B cell (primary cell): ENCODE measurements around the gene B4GALT1. TPM values are rescaled to one million over a fixed set of nuclear protein-coding genes. Genes with fewer than 3 reads are reported as not detected.

Experiments
- ATAC-seq: fragments of 200-7000 bp; cut with Tn5 transposase; one replicate; pipeline ENCODE4 v1.10.0; 2021; ENCODE audit warnings: low read depth, mild to moderate bottlenecking, moderate number of reproducible peaks, moderate library complexity
- CTCF ChIA-PET: fragments of 350-600 bp; sonication (Branson Sonifier 250); formaldehyde crosslinking; loops from one replicate; lab custom pipeline; 2021; ENCODE audit warnings: antibody characterized with exemption, inconsistent platforms; lab: Charles Lee
- POLR2A ChIA-PET: fragments of 350-600 bp; sonication (Branson Sonifier 250); formaldehyde crosslinking; loops from one replicate; lab custom pipeline; 2021; ENCODE audit warnings: antibody characterized with exemption; lab: Charles Lee
- DNase-seq: peaks from one replicate; pipeline ENCODE4 v3.0.0; 2013
- H2AFZ ChIP-seq: 2 replicates; pipeline ENCODE4 v1.6.1; 2012; ENCODE audit warnings: mild to moderate bottlenecking, low read depth, low read length; ENCODE audit not compliant: insufficient read depth, poor library complexity, severe bottlenecking
- H3K27ac ChIP-seq, 2 donors: 1 replicate in 1 of 2; 2 replicates in 1 of 2; pipeline ENCODE4 v1.5.1; 2012 to 2013; ENCODE audit warnings: low read length in 2 of 2, mild to moderate bottlenecking in 2 of 2, moderate library complexity in 1 of 2
- H3K27me3 ChIP-seq, 4 experiments: fragments of 200-600 bp in 1 of 4; sonication (generic) in 1 of 4; replicated peaks in 1 of 4; 1 replicate in 2 of 4; 2 replicates in 2 of 4; pipeline versions ENCODE4 v1.6.1 to v1.7.0; 2013 to 2016; ENCODE audit warnings: low read length in 3 of 4, mild to moderate bottlenecking in 2 of 4, mixed read lengths in 1 of 4, moderate library complexity in 1 of 4; ENCODE audit not compliant: insufficient read depth in 4 of 4, control insufficient read depth in 3 of 4; ENCODE audit errors: control extremely low read depth in 1 of 4
- H3K36me3 ChIP-seq, 2 experiments: replicated peaks in 1 of 2; 1 replicate in 1 of 2; 2 replicates in 1 of 2; pipeline versions ENCODE4 v1.6.1 to v1.7.1; 2013; ENCODE audit warnings: low read length in 1 of 2; ENCODE audit not compliant: insufficient read depth in 2 of 2, control insufficient read depth in 1 of 2; ENCODE audit errors: control extremely low read depth in 1 of 2, extremely low read depth in 1 of 2
- H3K4me1 ChIP-seq, 2 donors: fragments of 200-600 bp in 1 of 2; sonication (generic) in 1 of 2; 1 replicate in 1 of 2; 2 replicates in 1 of 2; pipeline versions ENCODE4 v1.5.1 to v1.6.1; 2013 to 2017; ENCODE audit warnings: low read length in 2 of 2; ENCODE audit not compliant: control insufficient read depth in 2 of 2, insufficient read depth in 2 of 2
- H3K4me2 ChIP-seq: replicated peaks from 2 replicates; pipeline ENCODE3; 2012; ENCODE audit warnings: mild to moderate bottlenecking, low read depth, low read length; ENCODE audit not compliant: poor library complexity, severe bottlenecking
- H3K4me3 ChIP-seq, 5 experiments: fragments of 200-600 bp in 1 of 5; sonication (generic) in 1 of 5; 1 replicate in 3 of 5; 2 replicates in 2 of 5; pipeline versions ENCODE4 v1.5.1 to v1.7.0; 2011 to 2016; ENCODE audit warnings: low read length in 4 of 5, mild to moderate bottlenecking in 4 of 5, low read depth in 2 of 5, control low read depth in 1 of 5, moderate library complexity in 1 of 5; ENCODE audit not compliant: insufficient read depth in 1 of 5; ENCODE audit errors: control extremely low read depth in 1 of 5, extremely low read depth in 1 of 5
- H3K79me2 ChIP-seq: fragments of 200-600 bp; sonication (generic); one replicate; pipeline ENCODE4 v1.6.0; 2016; ENCODE audit warnings: low read length; ENCODE audit not compliant: control insufficient read depth, insufficient read depth
- H3K9ac ChIP-seq: fragments of 200-600 bp; sonication (generic); 2 replicates; pipeline ENCODE4 v1.6.1; 2017; ENCODE audit warnings: mild to moderate bottlenecking, low read length, moderate library complexity
- H3K9me3 ChIP-seq, 3 donors: one replicate each; pipeline versions ENCODE4 v1.6.1 to v1.7.1; 2013; ENCODE audit warnings: low read length in 2 of 3; ENCODE audit not compliant: control insufficient read depth in 2 of 3, insufficient read depth in 1 of 3; ENCODE audit errors: control extremely low read depth in 1 of 3
- H4K20me1 ChIP-seq: 2 replicates; pipeline ENCODE4 v1.6.0; 2012; ENCODE audit warnings: mild to moderate bottlenecking, low read length; ENCODE audit not compliant: insufficient read depth, control insufficient read depth, poor library complexity, severe bottlenecking
- H3K27ac Mint-ChIP-seq: one replicate; pipeline ENCODE4 v1.8.0; 2021; ENCODE audit warnings: mixed read lengths
- H3K27me3 Mint-ChIP-seq: one replicate; pipeline ENCODE4 v1.8.0; 2021; ENCODE audit warnings: mixed read lengths
- H3K4me1 Mint-ChIP-seq: one replicate; pipeline ENCODE4 v1.8.0; 2021; ENCODE audit warnings: mixed read lengths
- H3K4me3 Mint-ChIP-seq: one replicate; pipeline ENCODE4 v1.8.0; 2021; ENCODE audit warnings: mixed read lengths
- H3K9me3 Mint-ChIP-seq: one replicate; pipeline ENCODE4 v1.8.0; 2022; ENCODE audit warnings: mixed read lengths; ENCODE audit not compliant: insufficient read depth
- EZH2 ChIP-seq: IDR thresholded peaks from 2 replicates; pipeline ENCODE4 v1.6.1; 2012; ENCODE audit warnings: borderline replicate concordance, low read depth, mild to moderate bottlenecking, moderate library complexity, low read length; ENCODE audit not compliant: insufficient read depth, poor library complexity, severe bottlenecking
- WGBS: methylation state at CpG from one replicate; pipeline ENCODE4 v1.1.5; 2013; ENCODE audit warnings: missing lambda C conversion rate; ENCODE audit not compliant: insufficient coverage; 5-methylcytosine and 5-hydroxymethylcytosine counted together
- intact Hi-C: fragments of 100-400 bp; cut with micrococcal nuclease; formaldehyde crosslinking; loops from one replicate; pipeline ENCODE4 v1.10.0; 2022
- polyA plus RNA-seq: library from polyadenylated mRNA; depleted of rRNA; stranded (reverse); fragments of >200 nt; gene quantifications from 2 replicates; pipeline ENCODE4 v1.2.3, GENCODE V29; 2012
- total RNA-seq, 2 donors: library from RNA; stranded (reverse); fragments of 120-200 nt in 1 of 2; gene quantifications; 1 replicate in 1 of 2; 2 replicates in 1 of 2; pipeline versions ENCODE4 v1.2.3 to v1.2.4, GENCODE V29; 2013 to 2022
- TF ChIP-seq, protein P1 (sequence below): fragments of 200-600 bp; IDR thresholded peaks from one replicate; pipeline ENCODE4 v1.8.0; 2022; ENCODE audit warnings: antibody characterized with exemption, mild to moderate bottlenecking

Gene B4GALT1
- total and polyA plus RNA-seq, 2 donors (not counting 1 experiment from before 2014, with no cell fraction given), result 49.2 to 201 TPM

DNA sequence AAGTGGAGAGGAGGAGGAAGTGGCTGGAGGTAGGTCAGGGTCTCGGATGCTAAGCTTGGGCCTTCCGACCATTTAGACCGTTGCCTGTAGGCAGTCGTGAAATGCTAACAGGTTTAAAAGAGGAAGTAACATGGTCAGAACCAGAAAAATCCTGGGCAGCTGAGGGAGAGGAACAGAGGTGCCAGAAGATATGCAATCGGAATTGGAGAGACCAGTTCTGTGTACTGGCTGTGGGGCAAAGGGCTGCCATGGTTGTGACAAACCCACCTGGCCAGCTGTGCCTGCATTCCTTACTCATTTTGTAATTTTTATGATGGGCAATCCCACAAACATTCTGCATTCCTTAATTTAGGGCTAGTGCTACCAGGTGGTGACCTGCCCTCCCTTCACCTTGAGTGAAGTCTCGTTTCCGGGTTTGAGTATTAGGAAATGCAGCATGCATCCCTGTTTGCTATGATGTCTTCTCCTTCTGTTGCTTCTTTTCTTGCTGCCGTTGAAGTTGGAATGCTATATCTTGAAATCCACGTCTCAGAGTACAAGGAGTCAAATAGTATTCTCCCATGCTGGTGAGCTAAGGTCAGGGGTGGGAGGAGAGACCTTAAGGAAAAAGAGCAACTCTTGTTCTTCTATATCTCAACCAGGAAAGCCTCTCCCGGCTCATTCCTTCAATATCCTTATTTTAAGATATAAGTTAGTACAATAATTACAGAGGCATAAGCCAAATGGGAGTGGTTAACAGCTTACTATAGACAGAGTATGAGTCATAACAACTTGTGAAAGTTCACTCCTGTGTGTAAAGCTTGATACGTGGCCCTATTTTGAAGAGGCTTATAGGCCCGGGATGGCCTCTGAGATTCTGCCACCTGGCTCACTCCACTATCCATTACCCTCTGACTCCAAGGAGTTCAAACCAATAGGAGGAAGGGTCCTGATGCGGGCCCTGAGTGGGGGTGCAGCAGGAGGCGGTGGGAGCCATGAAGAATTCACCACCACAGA is 37.0 kb downstream of the B4GALT1 start:
- Histone ChIP-seq H3K27me3 (no peaks in the 10 kb centered on the region), H3K27ac (peak overlapping the region; percentile 71 to 93), H3K9ac (peak overlapping the region; percentile 33), H3K4me1 (peaks cover 66 to 81% of the 10 kb centered on the region in 2 donors), H3K4me3 (peak overlapping the region in 1 of 5 experiments; percentile 17), H3K79me2 (peaks cover 87% of the 10 kb centered on the region), H2AFZ (peak overlapping the region; percentile 34), H3K9me3 (no peaks in the 10 kb centered on the region), H4K20me1 (peaks cover 5% of the 10 kb centered on the region), H3K4me2 (peak overlapping the region; percentile 61), H3K36me3 (peaks cover 1 to 74% of the 10 kb centered on the region in 2 experiments)
- ChIA-PET POLR2A (interaction anchor here (1.2 to 1.9 kb wide), 6 partner anchors 9 to 96 kb away, joined by 4 to 8 read pairs (median 7); partner anchors contain the start of gene B4GALT1), CTCF (interaction anchor here (0.7 to 2.3 kb wide), 14 partner anchors 9 to 96 kb away, joined by 3 to 13 read pairs (median 4); partner anchors contain the start of gene B4GALT1)
- ATAC-seq, result peak; percentile 32
- TF ChIP-seq EZH2, result no peak
- Mint-ChIP-seq H3K27ac (peak overlapping the region; percentile 88), H3K27me3 (no peaks in the 10 kb centered on the region), H3K9me3 (no peaks in the 10 kb centered on the region), H3K4me3 (peak overlapping the region; percentile 58), H3K4me1 (peaks cover 92% of the 10 kb centered on the region)
- intact Hi-C loops, result no loop called here
- 39% methylated on average over 7 of the region's 14 CpGs for WGBS
- DNase-seq, result peak; percentile 69

DNA sequence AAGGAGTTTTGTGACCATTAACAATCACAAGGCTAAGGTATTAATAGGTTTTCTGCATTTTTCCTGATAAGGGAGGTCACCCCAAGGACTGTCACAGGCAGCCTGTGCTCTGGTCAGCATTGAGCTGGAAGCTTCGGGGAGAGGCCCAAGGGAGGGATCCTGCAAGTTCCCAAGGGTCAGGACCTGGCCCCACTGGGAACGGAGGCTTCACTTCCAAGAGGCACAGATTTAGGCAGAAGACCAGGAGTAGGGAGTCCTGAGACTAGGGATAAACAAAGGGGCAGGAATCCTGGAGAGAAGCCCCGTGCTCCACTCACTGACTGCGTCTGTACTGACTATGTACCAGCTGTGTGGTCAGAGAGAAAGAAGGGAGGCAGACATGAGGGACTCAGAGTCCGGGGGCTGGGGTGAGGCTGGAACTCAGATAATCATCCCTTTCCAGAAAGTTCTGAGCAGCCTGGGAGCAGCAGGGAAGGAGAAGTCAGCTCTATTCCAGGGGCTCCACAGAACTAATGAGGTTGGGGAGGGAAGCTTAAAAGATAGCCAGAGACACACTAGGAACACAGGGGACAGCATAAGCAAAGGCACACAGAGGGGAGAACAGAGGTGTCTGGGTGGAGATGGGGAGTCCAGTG is 37.8 kb downstream of the B4GALT1 start:
- POLR2A ChIA-PET, result interaction anchor here (1.2 to 1.9 kb wide), 4 partner anchors 22 to 38 kb away, joined by 4 to 8 read pairs (median 6); partner anchors contain the start of gene B4GALT1

More for the DNA sequence above, 37.8 kb downstream of the B4GALT1 start:
- H3K27me3 ChIP-seq, result no peaks in the 10 kb centered on the region
- ATAC-seq, result no peak
- no peaks in the 10 kb centered on the region for H3K9me3 ChIP-seq
- H3K4me1 ChIP-seq, result peaks cover 66 to 81% of the 10 kb centered on the region in 2 donors
- intact Hi-C loops, result no loop called here
- CTCF ChIA-PET, result interaction anchor here (1.0 to 2.3 kb wide), 11 partner anchors 10 to 97 kb away, joined by 3 to 13 read pairs (median 5); no protein-coding TSS in a partner anchor
- peaks cover 1 to 69% of the 10 kb centered on the region in 2 experiments for H3K36me3 ChIP-seq
- H3K9ac ChIP-seq, result peak overlapping the region; percentile 33
- Mint-ChIP-seq H3K9me3 (no peaks in the 10 kb centered on the region), H3K27ac (peak overlapping the region; percentile 88), H3K4me1 (peaks cover 93% of the 10 kb centered on the region), H3K27me3 (no peaks in the 10 kb centered on the region), H3K4me3 (peak overlapping the region; percentile 58)
- peak overlapping the region; percentile 34 for H2AFZ ChIP-seq
- H3K4me2 ChIP-seq, result peak overlapping the region; percentile 61
- no peak for TF ChIP-seq EZH2
- TF ChIP-seq, protein P1, sequence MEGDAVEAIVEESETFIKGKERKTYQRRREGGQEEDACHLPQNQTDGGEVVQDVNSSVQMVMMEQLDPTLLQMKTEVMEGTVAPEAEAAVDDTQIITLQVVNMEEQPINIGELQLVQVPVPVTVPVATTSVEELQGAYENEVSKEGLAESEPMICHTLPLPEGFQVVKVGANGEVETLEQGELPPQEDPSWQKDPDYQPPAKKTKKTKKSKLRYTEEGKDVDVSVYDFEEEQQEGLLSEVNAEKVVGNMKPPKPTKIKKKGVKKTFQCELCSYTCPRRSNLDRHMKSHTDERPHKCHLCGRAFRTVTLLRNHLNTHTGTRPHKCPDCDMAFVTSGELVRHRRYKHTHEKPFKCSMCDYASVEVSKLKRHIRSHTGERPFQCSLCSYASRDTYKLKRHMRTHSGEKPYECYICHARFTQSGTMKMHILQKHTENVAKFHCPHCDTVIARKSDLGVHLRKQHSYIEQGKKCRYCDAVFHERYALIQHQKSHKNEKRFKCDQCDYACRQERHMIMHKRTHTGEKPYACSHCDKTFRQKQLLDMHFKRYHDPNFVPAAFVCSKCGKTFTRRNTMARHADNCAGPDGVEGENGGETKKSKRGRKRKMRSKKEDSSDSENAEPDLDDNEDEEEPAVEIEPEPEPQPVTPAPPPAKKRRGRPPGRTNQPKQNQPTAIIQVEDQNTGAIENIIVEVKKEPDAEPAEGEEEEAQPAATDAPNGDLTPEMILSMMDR, result no peak
- WGBS, result 92% methylated on average over 3 of the region's 5 CpGs
- DNase-seq, result no peak
- H3K27ac ChIP-seq, result peak overlapping the region; percentile 71 to 93
- peaks cover 87% of the 10 kb centered on the region for H3K79me2 ChIP-seq
- no peaks in the 10 kb centered on the region for H4K20me1 ChIP-seq
- peak overlapping the region in 1 of 5 experiments; percentile 17 for H3K4me3 ChIP-seq
